Astrocyte (in vitro differentiated cells and primary cell): Measurements from ENCODE around the gene RFX8. TPM values are rescaled to one million over a fixed set of nuclear protein-coding genes. Genes with fewer than 3 reads are reported as not detected.

Experiments
- DNase-seq: peaks from one replicate; pipeline ENCODE4 v3.0.0-alpha.2; 2010; ENCODE audit warnings: low read depth
- FAIRE-seq: peaks from 2 replicates; lab custom pipeline; 2011; peaks lifted over from hg19 to GRCh38; lab: Jason Lieb, UNC
- H2AFZ ChIP-seq: 2 replicates; pipeline ENCODE4 v1.6.0; 2012; ENCODE audit warnings: low read depth, low read length, inconsistent platforms
- H3K27ac ChIP-seq: 2 replicates; pipeline ENCODE4 v1.5.1; 2011; ENCODE audit warnings: low read depth, low read length, inconsistent platforms
- H3K27me3 ChIP-seq: 2 replicates; pipeline ENCODE4 v1.6.0; 2011; ENCODE audit warnings: low read length, inconsistent platforms; ENCODE audit not compliant: insufficient read depth
- H3K36me3 ChIP-seq: 2 replicates; pipeline ENCODE4 v1.5.1; 2011; ENCODE audit warnings: low read length, inconsistent platforms; ENCODE audit not compliant: insufficient read depth
- H3K4me1 ChIP-seq: 2 replicates; pipeline ENCODE4 v1.5.1; 2011; ENCODE audit warnings: low read length, inconsistent platforms; ENCODE audit not compliant: insufficient read depth
- H3K4me2 ChIP-seq: 2 replicates; pipeline ENCODE4 v1.6.0; 2012; ENCODE audit warnings: low read length, inconsistent platforms
- H3K4me3 ChIP-seq: 2 replicates; pipeline ENCODE4 v1.5.1; 2011; ENCODE audit warnings: low read depth, mild to moderate bottlenecking, low read length, inconsistent platforms; ENCODE audit not compliant: insufficient read depth
- H3K79me2 ChIP-seq: 2 replicates; pipeline ENCODE4 v1.6.0; 2012; ENCODE audit warnings: mild to moderate bottlenecking, low read length, inconsistent platforms; ENCODE audit not compliant: insufficient read depth
- H3K9ac ChIP-seq: 2 replicates; pipeline ENCODE4 v1.6.0; 2012; ENCODE audit warnings: mild to moderate bottlenecking, low read length, inconsistent platforms
- H3K9me3 ChIP-seq: 2 replicates; pipeline ENCODE4 v1.5.1; 2012; ENCODE audit warnings: low read depth, mild to moderate bottlenecking, low read length, inconsistent platforms; ENCODE audit not compliant: insufficient read depth
- H4K20me1 ChIP-seq: 2 replicates; pipeline ENCODE4 v1.6.0; 2012; ENCODE audit warnings: low read length, inconsistent platforms; ENCODE audit not compliant: insufficient read depth
- H3K27ac Mint-ChIP-seq: one replicate; pipeline ENCODE4 v1.8.0; 2021; ENCODE audit warnings: mild to moderate bottlenecking, mixed read lengths; ENCODE audit not compliant: unreplicated experiment
- H3K27me3 Mint-ChIP-seq: one replicate; pipeline ENCODE4 v1.8.0; 2021; ENCODE audit warnings: low read depth, mixed read lengths; ENCODE audit not compliant: unreplicated experiment
- H3K36me3 Mint-ChIP-seq: one replicate; pipeline ENCODE4 v1.8.0; 2021; ENCODE audit warnings: low read depth, mixed read lengths; ENCODE audit not compliant: unreplicated experiment
- H3K4me1 Mint-ChIP-seq: one replicate; pipeline ENCODE4 v1.8.0; 2021; ENCODE audit warnings: low read depth, mixed read lengths; ENCODE audit not compliant: unreplicated experiment
- H3K4me3 Mint-ChIP-seq: one replicate; pipeline ENCODE4 v1.8.0; 2021; ENCODE audit warnings: mild to moderate bottlenecking, moderate library complexity, mixed read lengths; ENCODE audit not compliant: unreplicated experiment
- H3K9me3 Mint-ChIP-seq: one replicate; pipeline ENCODE4 v1.8.0; 2021; ENCODE audit warnings: mild to moderate bottlenecking, mixed read lengths; ENCODE audit not compliant: unreplicated experiment
- EZH2 ChIP-seq: IDR thresholded peaks from 2 replicates; pipeline ENCODE4 v1.6.1; 2012; ENCODE audit warnings: mild to moderate bottlenecking, low read length, inconsistent platforms; ENCODE audit not compliant: insufficient read depth
- total RNA-seq: library from RNA; stranded (reverse); gene quantifications from 2 replicates; pipeline ENCODE4 v1.2.1, GENCODE V29; 2021
- TF ChIP-seq, protein P1 (sequence below): IDR thresholded peaks from 2 replicates; pipeline ENCODE4 v1.5.1; 2011; ENCODE audit warnings: low read depth, mild to moderate bottlenecking, inconsistent platforms, low read length, moderate library complexity; ENCODE audit not compliant: insufficient read depth

The RFX8 gene
- total RNA-seq, 1 donor from 2014 or later: not detected

DNA sequence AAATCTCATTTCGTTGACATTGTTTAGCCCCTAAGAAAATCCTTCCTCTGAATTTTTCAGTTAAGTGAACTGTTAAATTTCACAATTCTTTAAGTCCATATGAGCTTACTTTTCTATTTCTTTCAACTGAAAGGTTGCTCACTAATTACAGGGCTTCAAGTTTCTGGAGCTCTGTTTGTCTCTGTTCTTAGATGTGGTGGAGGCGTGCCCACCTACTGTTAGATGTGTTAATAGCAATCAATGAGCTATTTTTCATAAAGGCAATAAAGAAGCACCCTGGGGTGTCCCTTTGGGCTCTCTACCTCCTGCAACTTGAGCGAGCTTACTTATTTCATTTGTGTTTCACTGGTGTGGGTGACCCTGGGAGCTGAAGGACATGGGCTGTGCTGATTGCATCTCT, 112.6 kb downstream of the RFX8 start:
- Histone ChIP-seq H3K9me3 (no peaks in the 10 kb centered on the region), H3K4me2 (no peak overlapping the region), H3K4me1 (no peaks in the 10 kb centered on the region), H3K36me3 (no peaks in the 10 kb centered on the region), H4K20me1 (no peaks in the 10 kb centered on the region), H3K9ac (no peak overlapping the region), H3K27ac (no peak overlapping the region), H3K79me2 (no peaks in the 10 kb centered on the region), H2AFZ (no peak overlapping the region), H3K27me3 (peaks cover 11% of the 10 kb centered on the region), H3K4me3 (no peak overlapping the region)
- Mint-ChIP-seq H3K4me3 (no peak overlapping the region), H3K9me3 (no peaks in the 10 kb centered on the region), H3K27ac (no peak overlapping the region), H3K36me3 (peaks cover 2% of the 10 kb centered on the region), H3K4me1 (no peaks in the 10 kb centered on the region), H3K27me3 (peaks cover 23% of the 10 kb centered on the region)
- no peak for TF ChIP-seq EZH2
- TF ChIP-seq, protein P1, sequence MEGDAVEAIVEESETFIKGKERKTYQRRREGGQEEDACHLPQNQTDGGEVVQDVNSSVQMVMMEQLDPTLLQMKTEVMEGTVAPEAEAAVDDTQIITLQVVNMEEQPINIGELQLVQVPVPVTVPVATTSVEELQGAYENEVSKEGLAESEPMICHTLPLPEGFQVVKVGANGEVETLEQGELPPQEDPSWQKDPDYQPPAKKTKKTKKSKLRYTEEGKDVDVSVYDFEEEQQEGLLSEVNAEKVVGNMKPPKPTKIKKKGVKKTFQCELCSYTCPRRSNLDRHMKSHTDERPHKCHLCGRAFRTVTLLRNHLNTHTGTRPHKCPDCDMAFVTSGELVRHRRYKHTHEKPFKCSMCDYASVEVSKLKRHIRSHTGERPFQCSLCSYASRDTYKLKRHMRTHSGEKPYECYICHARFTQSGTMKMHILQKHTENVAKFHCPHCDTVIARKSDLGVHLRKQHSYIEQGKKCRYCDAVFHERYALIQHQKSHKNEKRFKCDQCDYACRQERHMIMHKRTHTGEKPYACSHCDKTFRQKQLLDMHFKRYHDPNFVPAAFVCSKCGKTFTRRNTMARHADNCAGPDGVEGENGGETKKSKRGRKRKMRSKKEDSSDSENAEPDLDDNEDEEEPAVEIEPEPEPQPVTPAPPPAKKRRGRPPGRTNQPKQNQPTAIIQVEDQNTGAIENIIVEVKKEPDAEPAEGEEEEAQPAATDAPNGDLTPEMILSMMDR: no peak
- no peak for DNase-seq
- no peak for FAIRE-seq

DNA sequence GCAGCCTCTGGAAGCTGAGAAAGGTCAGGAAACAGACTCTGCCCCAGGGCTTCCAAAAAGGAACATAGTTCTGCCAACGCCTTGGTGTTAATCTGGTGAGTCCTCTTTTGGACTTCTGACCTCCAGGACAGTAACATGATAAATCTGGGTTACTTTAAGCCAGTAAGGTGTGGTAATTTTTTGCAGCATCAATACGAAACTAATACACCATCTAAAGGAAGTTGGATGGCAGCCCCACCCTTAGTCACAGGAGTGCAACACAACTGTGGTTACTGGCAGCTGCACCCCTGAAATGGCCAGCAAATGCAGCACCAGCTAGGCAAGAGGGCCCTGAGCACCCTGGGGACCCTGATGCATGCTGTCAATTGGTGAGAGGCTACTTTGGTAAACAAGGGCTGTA, 113.4 kb downstream of the RFX8 start:
- peaks cover 23% of the 10 kb centered on the region for H3K27me3 Mint-ChIP-seq

DNA sequence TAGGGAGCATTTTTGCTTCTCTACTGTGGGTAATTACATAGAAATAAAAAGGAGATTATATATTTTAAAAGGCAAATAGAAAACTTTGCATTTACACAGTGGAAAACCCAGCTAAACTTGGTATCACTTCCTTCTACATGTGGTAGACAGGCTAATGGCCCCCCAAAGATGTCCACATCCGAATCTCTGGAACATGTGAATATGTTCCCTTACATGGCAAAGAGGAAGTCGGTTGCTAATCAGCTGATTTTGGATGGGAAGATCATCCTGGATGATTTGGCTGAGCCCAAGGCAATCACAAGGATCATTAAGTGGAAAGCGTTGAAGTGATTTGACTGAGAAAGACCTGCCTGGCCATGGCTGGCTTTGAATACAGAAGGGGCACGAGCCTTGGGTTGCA, 113.8 kb downstream of the RFX8 start:
- Mint-ChIP-seq H3K27me3 (peaks cover 23% of the 10 kb centered on the region), H3K4me1 (peaks cover 4% of the 10 kb centered on the region), H3K4me3 (no peak overlapping the region), H3K36me3 (peaks cover 2% of the 10 kb centered on the region), H3K9me3 (no peaks in the 10 kb centered on the region), H3K27ac (no peak overlapping the region)
- no peak for DNase-seq
- Histone ChIP-seq H3K4me3 (no peak overlapping the region), H3K36me3 (no peaks in the 10 kb centered on the region), H3K9me3 (no peaks in the 10 kb centered on the region), H3K4me1 (no peaks in the 10 kb centered on the region), H3K4me2 (no peak overlapping the region), H3K9ac (no peak overlapping the region), H2AFZ (no peak overlapping the region), H4K20me1 (no peaks in the 10 kb centered on the region), H3K27ac (no peak overlapping the region), H3K79me2 (no peaks in the 10 kb centered on the region), H3K27me3 (peaks cover 11% of the 10 kb centered on the region)
- no peak for FAIRE-seq
- TF ChIP-seq EZH2: no peak
- TF ChIP-seq, protein P1: no peak

More for the DNA sequence above, 113.4 kb downstream of the RFX8 start:
- peaks cover 2% of the 10 kb centered on the region for H3K36me3 Mint-ChIP-seq
- Histone ChIP-seq H3K9ac (no peak overlapping the region), H3K79me2 (no peaks in the 10 kb centered on the region), H3K4me1 (no peaks in the 10 kb centered on the region), H3K27me3 (peaks cover 11% of the 10 kb centered on the region), H3K4me2 (no peak overlapping the region), H4K20me1 (no peaks in the 10 kb centered on the region), H3K4me3 (no peak overlapping the region), H3K36me3 (no peaks in the 10 kb centered on the region), H3K9me3 (no peaks in the 10 kb centered on the region), H3K27ac (no peak overlapping the region), H2AFZ (no peak overlapping the region)
- no peak overlapping the region for H3K27ac Mint-ChIP-seq
- H3K9me3 Mint-ChIP-seq: no peaks in the 10 kb centered on the region
- DNase-seq: no peak
- no peak for TF ChIP-seq EZH2
- FAIRE-seq: no peak
- peaks cover 2% of the 10 kb centered on the region for H3K4me1 Mint-ChIP-seq
- no peak overlapping the region for H3K4me3 Mint-ChIP-seq
